Muscle layer of colon (tissue), 2 donors: ENCODE measurements around the gene CTNNA3.

Experiments
- H3K27ac ChIP-seq: one replicate; pipeline ENCODE4 v1.7.0; 2013; ENCODE audit warnings: low read depth, mild to moderate bottlenecking, low read length, moderate library complexity
- H3K27me3 ChIP-seq, 2 donors: one replicate each; pipeline ENCODE4 v1.7.0; 2013; ENCODE audit warnings: low read length in 2 of 2, mild to moderate bottlenecking in 2 of 2; ENCODE audit not compliant: insufficient read depth in 2 of 2, control insufficient read depth in 1 of 2
- H3K36me3 ChIP-seq: one replicate; pipeline ENCODE4 v1.7.0; 2013; ENCODE audit warnings: mild to moderate bottlenecking, low read length; ENCODE audit not compliant: insufficient read depth
- H3K4me1 ChIP-seq: one replicate; pipeline ENCODE4 v1.7.0; 2013; ENCODE audit warnings: mild to moderate bottlenecking, low read length; ENCODE audit not compliant: insufficient read depth
- H3K4me3 ChIP-seq, 2 donors: one replicate each; pipeline ENCODE4 v1.7.0; 2013; ENCODE audit warnings: low read length in 2 of 2, low read depth in 1 of 2, mild to moderate bottlenecking in 1 of 2, moderate library complexity in 1 of 2
- H3K9ac ChIP-seq: one replicate; pipeline ENCODE4 v1.7.0; 2013; ENCODE audit warnings: low read length
- H3K9me3 ChIP-seq: one replicate; pipeline ENCODE4 v1.7.0; 2013; ENCODE audit warnings: mild to moderate bottlenecking, low read length
- donor health status: abdominal sarcoma.
- donor health status: Adenocarcinoma of cecum.

CTNNA3 gene

DNA sequence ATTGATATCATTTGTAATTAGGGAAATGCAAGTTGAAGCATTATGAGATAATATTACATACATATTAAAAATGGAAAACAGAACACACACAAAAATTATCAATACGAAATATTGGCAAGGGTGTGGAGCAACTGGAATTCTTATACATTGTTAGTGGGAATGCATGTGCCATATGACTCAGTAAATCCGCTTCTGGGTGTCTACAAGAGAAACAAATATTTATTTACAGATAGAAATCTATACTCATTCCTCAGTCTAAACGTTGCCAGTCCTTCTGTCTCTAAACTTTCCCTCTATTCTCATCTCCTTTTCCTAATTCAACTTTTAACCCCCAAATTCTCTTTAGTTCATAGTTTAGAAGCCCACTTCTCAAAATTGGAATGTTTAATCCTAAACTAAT, 940.5 kb downstream of the CTNNA3 start:
- Histone ChIP-seq H3K27ac (no peak overlapping the region), H3K36me3 (no peaks in the 10 kb centered on the region), H3K9me3 (no peaks in the 10 kb centered on the region), H3K9ac (no peak overlapping the region), H3K4me1 (no peaks in the 10 kb centered on the region), H3K4me3 (no peak overlapping the region), H3K27me3 (no peaks in the 10 kb centered on the region)

DNA sequence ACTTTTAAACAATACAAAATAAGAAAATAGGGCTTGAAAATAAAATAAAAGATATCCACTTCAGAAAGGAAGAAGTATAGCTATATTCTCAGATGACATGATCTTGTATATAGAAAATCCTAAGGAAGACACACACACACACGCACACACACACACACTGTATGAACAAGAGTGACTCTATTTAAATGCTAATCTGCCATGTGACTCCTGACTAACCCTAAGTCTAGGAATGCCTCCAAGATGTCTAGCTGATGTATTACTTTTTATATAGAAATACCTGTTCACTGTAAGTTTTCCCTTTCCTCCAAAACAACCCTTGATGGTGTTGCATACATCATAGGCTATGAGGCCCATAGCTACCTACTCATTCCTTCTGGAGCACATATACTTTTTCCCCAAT, 943.3 kb downstream of the CTNNA3 start:
- no peaks in the 10 kb centered on the region for H3K27me3 ChIP-seq
- H3K36me3 ChIP-seq: no peaks in the 10 kb centered on the region
- no peaks in the 10 kb centered on the region for H3K4me1 ChIP-seq
- H3K4me3 ChIP-seq: no peak overlapping the region
- no peak overlapping the region for H3K9ac ChIP-seq
- H3K9me3 ChIP-seq: no peaks in the 10 kb centered on the region
- no peak overlapping the region for H3K27ac ChIP-seq

DNA sequence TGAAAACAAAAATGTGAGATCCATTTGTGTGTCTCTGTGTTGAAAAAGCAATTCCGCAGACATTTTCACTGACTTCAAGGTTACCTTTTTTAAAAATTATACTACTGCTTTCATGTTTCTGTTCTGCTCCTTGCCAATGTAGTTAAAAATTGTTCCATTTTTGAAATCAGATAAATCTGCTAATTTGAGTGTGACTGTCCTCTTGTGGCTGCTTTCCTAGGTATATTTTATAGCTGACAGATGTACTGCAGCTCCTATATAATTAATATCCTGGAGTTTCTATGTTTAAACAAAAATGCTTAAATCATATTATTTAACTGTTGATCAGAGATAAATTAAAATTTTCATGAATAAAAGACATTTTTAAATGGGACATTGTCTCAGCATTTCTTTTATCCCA, 947.8 kb downstream of the CTNNA3 start:
- no peak overlapping the region for H3K4me3 ChIP-seq
- H3K27me3 ChIP-seq: no peaks in the 10 kb centered on the region
- H3K27ac ChIP-seq: no peak overlapping the region
- H3K36me3 ChIP-seq: no peaks in the 10 kb centered on the region
- no peaks in the 10 kb centered on the region for H3K4me1 ChIP-seq
- H3K9ac ChIP-seq: no peak overlapping the region
- no peaks in the 10 kb centered on the region for H3K9me3 ChIP-seq

- no peak overlapping the region for H3K9ac ChIP-seq
- H3K9me3 ChIP-seq: no peaks in the 10 kb centered on the region
- H3K27ac ChIP-seq: no peak overlapping the region
- no peaks in the 10 kb centered on the region for H3K36me3 ChIP-seq
- no peaks in the 10 kb centered on the region for H3K27me3 ChIP-seq
- no peaks in the 10 kb centered on the region for H3K4me1 ChIP-seq
- no peak overlapping the region for H3K4me3 ChIP-seq
These were observed 948.5 kb downstream of the CTNNA3 start for GRCh38 chr10:66747451-66747850.

DNA sequence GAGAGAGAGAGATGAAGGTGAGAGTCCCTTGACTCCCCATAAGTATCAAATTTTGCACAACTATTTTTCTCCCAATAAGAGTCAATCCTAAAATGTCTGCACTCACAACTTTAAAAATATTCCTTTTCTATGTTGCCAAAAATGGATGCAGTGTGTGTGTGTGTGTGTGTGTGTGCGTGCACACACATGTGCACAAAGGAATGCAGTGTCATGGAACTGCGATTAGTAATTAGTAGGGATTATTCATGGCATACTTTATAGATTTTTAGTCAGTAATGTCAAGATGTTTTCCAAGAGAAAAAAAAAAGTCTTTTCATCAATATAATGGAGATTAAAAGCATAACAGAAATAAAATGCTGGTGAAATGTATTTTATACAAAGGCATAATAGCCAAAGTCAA, 949.3 kb downstream of the CTNNA3 start:
- no peak overlapping the region for H3K9ac ChIP-seq
- no peak overlapping the region for H3K27ac ChIP-seq
- H3K27me3 ChIP-seq: no peaks in the 10 kb centered on the region
- H3K9me3 ChIP-seq: no peaks in the 10 kb centered on the region
- H3K4me1 ChIP-seq: no peaks in the 10 kb centered on the region
- H3K36me3 ChIP-seq: no peaks in the 10 kb centered on the region
- H3K4me3 ChIP-seq: no peak overlapping the region

DNA sequence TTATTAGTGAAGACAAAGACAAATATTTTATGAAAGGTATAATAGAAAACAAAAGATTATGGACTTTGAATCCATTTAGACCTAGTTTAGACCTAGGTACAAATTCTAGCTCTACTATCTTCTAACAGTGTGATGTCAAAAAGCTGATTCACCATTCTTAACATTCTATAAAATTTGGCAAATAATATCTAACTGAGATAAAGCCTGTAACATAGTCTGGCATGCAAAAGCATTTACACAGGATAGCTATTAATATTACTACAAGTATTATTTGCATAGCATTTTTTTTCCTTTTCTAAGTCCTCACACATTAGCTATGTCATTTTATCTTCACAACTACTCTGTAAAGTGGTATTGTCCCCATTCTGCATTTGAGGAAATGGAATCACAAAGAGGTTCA, 949.7 kb downstream of the CTNNA3 start:
- H3K36me3 ChIP-seq: no peaks in the 10 kb centered on the region
- H3K27ac ChIP-seq: no peak overlapping the region
- no peak overlapping the region for H3K9ac ChIP-seq
- H3K4me3 ChIP-seq: no peak overlapping the region
- H3K27me3 ChIP-seq: no peaks in the 10 kb centered on the region
- H3K9me3 ChIP-seq: no peaks in the 10 kb centered on the region
- H3K4me1 ChIP-seq: no peaks in the 10 kb centered on the region

- Histone ChIP-seq H3K27me3 (no peaks in the 10 kb centered on the region), H3K9ac (no peak overlapping the region), H3K4me1 (no peaks in the 10 kb centered on the region), H3K27ac (no peak overlapping the region), H3K36me3 (no peaks in the 10 kb centered on the region), H3K9me3 (no peaks in the 10 kb centered on the region), H3K4me3 (no peak overlapping the region)
These were observed 951.1 kb downstream of the CTNNA3 start for GRCh38 chr10:66744915-66745314.

DNA sequence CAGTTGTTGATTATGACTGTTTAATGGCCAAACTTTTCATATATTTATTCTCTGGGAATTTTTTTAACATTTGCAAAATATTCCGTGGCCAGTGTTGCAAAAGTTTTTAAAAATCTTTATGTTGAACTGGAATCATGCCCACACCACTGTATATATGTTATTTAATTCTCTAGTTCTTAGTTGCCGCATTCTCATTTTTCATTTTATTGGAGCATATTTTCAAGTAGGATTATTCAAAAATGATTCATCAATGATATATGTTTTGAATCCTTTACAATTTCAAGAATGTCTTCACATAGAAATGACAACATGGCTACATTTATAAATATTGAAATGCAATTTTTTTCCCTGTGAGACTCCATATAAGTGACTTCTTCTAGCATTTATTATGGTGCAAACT, 958.8 kb downstream of the CTNNA3 start:
- Histone ChIP-seq H3K9me3 (no peaks in the 10 kb centered on the region), H3K36me3 (no peaks in the 10 kb centered on the region), H3K9ac (no peak overlapping the region), H3K4me3 (no peak overlapping the region), H3K27ac (no peak overlapping the region), H3K4me1 (no peaks in the 10 kb centered on the region), H3K27me3 (no peaks in the 10 kb centered on the region)

DNA sequence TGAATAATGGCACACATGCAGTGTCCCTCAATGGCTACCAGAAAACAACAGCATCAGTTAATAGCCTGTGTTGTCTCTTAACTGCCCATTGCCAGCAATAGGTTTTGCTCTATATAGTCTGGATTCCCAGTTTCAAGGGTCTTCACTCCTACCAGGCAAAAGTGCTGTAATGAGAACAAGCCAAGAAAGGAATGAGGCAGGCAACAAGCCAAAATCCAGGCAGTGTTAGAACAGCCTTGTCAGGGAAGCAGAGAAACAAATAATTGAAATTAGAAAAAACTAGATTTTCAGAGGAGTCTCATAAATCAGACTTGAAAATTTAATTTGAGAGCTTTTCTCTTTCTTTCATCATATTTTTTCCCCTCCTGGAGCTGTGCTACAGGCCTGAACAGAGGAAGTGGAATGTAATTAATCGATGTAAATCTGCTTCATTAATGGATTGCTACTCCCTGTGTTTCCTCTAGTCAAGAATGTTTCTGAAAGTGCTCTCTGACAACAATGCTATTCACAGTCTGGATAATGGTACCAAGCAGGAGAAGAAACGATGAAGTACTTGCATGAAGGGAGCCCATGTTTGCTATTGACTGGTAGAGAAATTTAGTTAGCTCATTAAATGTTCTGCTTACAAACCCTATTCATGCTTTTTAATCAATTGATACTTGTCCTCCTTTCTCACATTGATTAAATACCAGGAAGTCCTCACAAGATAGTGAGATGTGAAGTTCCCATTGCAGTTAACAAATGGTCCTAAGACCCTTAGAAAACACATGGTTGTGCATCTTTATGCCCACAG, 972.2 kb downstream of the CTNNA3 start:
- no peaks in the 10 kb centered on the region for H3K4me1 ChIP-seq
- no peaks in the 10 kb centered on the region for H3K9me3 ChIP-seq
- H3K36me3 ChIP-seq: no peaks in the 10 kb centered on the region
- H3K27ac ChIP-seq: no peak overlapping the region
- no peaks in the 10 kb centered on the region for H3K27me3 ChIP-seq
- H3K4me3 ChIP-seq: no peak overlapping the region
- no peak overlapping the region for H3K9ac ChIP-seq

GRCh38 chr10:66719483-66719882, 976.5 kb downstream of the CTNNA3 start:
- Histone ChIP-seq H3K4me3 (no peak overlapping the region), H3K27ac (no peak overlapping the region), H3K4me1 (no peaks in the 10 kb centered on the region), H3K9ac (no peak overlapping the region), H3K36me3 (no peaks in the 10 kb centered on the region), H3K27me3 (no peaks in the 10 kb centered on the region), H3K9me3 (no peaks in the 10 kb centered on the region)

DNA sequence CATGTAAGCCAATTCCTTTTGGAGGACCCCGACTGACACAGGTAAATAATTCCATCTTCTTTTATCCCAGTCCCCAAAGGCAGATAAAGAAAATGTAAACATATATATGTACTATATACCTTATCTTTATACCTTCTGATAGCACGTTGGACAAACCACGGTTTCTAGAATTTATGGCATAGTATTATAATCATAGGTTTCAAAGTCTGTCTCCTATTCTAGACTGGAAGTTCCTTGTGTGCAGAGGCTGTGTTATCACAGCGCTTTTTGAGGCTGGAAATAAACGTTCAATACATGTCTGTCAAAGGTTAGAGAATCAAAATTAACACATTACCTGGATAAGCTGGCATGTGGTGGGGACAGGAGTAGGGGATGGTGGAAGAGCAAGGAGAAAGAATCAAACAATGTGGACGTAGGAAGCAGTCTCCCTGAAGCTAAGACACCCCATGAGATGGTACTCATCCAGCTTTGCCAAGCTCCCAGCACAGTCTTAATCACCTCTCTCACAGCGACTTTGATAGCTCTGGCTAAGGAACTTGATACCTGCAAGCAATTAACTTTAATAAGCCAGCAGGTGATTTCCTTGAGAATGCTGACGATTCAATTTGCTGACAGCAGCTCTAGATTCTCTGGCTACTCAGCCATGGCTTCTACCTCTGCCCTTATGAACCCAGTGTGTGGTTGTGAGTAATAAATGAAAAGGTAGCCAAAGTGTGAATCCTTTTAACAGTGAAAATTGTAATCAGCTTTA, 978.6 kb downstream of the CTNNA3 start:
- Histone ChIP-seq H3K9ac (no peak overlapping the region), H3K27ac (no peak overlapping the region), H3K36me3 (no peaks in the 10 kb centered on the region), H3K27me3 (no peaks in the 10 kb centered on the region), H3K9me3 (no peaks in the 10 kb centered on the region), H3K4me3 (no peak overlapping the region), H3K4me1 (no peaks in the 10 kb centered on the region)

DNA sequence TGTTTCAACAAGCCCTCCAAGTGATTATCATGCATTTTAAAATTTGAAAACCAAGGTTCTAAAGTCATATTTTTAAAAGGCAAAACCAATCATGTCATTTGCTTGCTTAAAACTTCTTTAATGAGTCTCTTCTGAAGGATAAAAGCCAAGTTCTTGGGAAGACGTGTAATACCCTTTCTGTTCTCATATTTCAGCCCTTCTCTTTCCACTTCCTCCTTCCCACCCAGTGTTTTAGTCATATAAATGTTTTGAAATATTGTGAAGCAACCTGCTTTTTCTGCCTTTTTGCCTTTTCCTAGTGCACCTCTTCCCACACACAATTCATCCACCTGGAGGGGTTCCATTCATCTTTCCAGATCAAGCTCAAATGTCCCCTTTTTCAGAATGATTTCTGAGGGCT, 981.3 kb downstream of the CTNNA3 start:
- no peak overlapping the region for H3K27ac ChIP-seq
- no peaks in the 10 kb centered on the region for H3K4me1 ChIP-seq
- no peak overlapping the region for H3K9ac ChIP-seq
- H3K27me3 ChIP-seq: no peaks in the 10 kb centered on the region
- no peak overlapping the region for H3K4me3 ChIP-seq
- no peaks in the 10 kb centered on the region for H3K36me3 ChIP-seq
- H3K9me3 ChIP-seq: no peaks in the 10 kb centered on the region
